OCI-LY3 (cell line): ENCODE results near the gene CCDC17.

Source experiments
- H2AFZ ChIP-seq: fragments of 200-600, 300-600 bp; shearing (Covaris generic); 2 replicates; pipeline ENCODE4 v1.6.0; 2014; ENCODE audit warnings: antibody characterized with exemption, low read depth, low read length
- H3K27ac ChIP-seq: fragments of 200-600, 300-600 bp; sonication (generic); 2 replicates; pipeline ENCODE4 v1.5.1; 2014; ENCODE audit warnings: mild to moderate bottlenecking, low read length, moderate library complexity, mixed read lengths
- H3K27me3 ChIP-seq: fragments of 200-600, 300-600 bp; sonication (generic); 2 replicates; pipeline ENCODE4 v1.6.1; 2014; ENCODE audit warnings: low read depth, low read length, mixed read lengths
- H3K36me3 ChIP-seq: fragments of 200-600, 300-600 bp; sonication (generic); replicated peaks from 2 replicates; pipeline ENCODE3; 2014; ENCODE audit warnings: low read depth, low read length, mixed read lengths
- H3K4me1 ChIP-seq: fragments of 300-600, 200-600 bp; sonication (generic); 2 replicates; pipeline ENCODE4 v1.6.1; 2014; ENCODE audit warnings: low read length, mixed read lengths
- H3K4me2 ChIP-seq: fragments of 200-600, 300-600 bp; sonication (generic); 2 replicates; pipeline ENCODE4 v1.6.1; 2014; ENCODE audit warnings: low read length, mixed read lengths
- H3K4me3 ChIP-seq: fragments of 300-600, 200-600 bp; sonication (generic); 2 replicates; pipeline ENCODE4 v1.5.1; 2014; ENCODE audit warnings: antibody characterized with exemption, mild to moderate bottlenecking, low read length, moderate library complexity
- H3K79me2 ChIP-seq: fragments of 300-600, 200-600 bp; shearing (Covaris generic); 2 replicates; pipeline ENCODE4 v1.6.1; 2014; ENCODE audit warnings: mild to moderate bottlenecking, low read length, mixed read lengths
- H3K9ac ChIP-seq: fragments of 300-600, 200-600 bp; shearing (Covaris generic); 2 replicates; pipeline ENCODE4 v1.6.0; 2014; ENCODE audit warnings: mild to moderate bottlenecking, low read length, moderate library complexity
- H3K9me3 ChIP-seq: fragments of 200-600, 300-600 bp; shearing (Covaris generic); 2 replicates; pipeline ENCODE4 v1.6.1; 2014; ENCODE audit warnings: low read length, mixed read lengths; ENCODE audit not compliant: insufficient read depth
- H4K20me1 ChIP-seq: fragments of 200-600, 300-600 bp; sonication (generic); 2 replicates; pipeline ENCODE4 v1.6.1; 2016; ENCODE audit warnings: low read length, mixed read lengths; ENCODE audit not compliant: insufficient read depth
- EZH2phosphoT487 ChIP-seq: fragments of 200-600 bp; shearing (Covaris generic); IDR thresholded peaks from 2 replicates; pipeline ENCODE4 v1.6.1; 2018; ENCODE audit warnings: antibody characterized with exemption, mixed run types, low read depth
- TF ChIP-seq, protein P1 (sequence below): fragments of 200-600, 300-600 bp; sonication (generic); IDR thresholded peaks from 2 replicates; pipeline ENCODE4 v1.5.1; 2014; ENCODE audit warnings: antibody characterized with exemption, low read length, low read depth

Gene CCDC17

DNA sequence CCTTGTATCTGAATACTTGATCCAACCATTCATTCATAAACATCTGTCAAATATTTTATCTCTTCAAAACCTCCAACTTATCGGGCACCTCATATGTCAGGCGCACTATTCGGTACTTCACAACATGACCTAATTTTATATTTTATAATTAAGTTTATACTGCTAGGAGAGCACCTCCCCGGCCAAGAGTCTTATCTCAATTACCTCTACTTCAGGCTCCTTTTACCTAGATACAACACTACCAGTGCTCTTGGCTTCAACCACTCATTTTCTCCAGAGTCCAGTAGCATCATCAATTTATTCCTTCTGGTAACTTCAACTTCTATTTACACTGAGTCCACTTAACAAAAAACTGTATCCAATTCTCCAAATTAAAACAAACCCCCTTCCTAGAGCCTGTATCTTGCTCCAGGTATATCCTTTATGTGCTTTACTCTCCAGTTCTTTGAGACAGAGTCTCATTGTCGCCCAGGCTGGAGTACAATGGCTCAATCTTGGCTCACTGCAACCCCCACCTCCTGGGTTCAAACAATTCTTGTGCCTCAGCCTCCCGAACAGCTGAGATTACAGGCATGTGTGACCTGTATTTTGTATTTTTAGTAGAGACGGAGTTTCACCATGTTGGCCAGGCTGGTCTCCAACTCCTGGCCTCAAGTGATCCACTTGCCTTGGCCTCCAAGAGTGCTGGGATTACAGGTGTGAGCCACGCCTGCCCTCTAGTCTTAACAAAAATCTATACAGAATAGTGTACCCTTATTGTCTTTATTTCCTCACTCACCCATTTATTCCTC, 43.7 kb upstream of the CCDC17 start:
- Histone ChIP-seq H3K36me3 (no peaks in the 10 kb centered on the region), H3K9me3 (no peaks in the 10 kb centered on the region), H3K27ac (no peak overlapping the region), H2AFZ (no peak overlapping the region), H3K27me3 (no peaks in the 10 kb centered on the region), H3K79me2 (peaks cover 97% of the 10 kb centered on the region), H4K20me1 (peaks cover 56% of the 10 kb centered on the region), H3K4me2 (no peak overlapping the region), H3K9ac (no peak overlapping the region), H3K4me3 (no peak overlapping the region), H3K4me1 (no peaks in the 10 kb centered on the region)
- TF ChIP-seq EZH2phosphoT487, result no peak
- TF ChIP-seq, protein P1, sequence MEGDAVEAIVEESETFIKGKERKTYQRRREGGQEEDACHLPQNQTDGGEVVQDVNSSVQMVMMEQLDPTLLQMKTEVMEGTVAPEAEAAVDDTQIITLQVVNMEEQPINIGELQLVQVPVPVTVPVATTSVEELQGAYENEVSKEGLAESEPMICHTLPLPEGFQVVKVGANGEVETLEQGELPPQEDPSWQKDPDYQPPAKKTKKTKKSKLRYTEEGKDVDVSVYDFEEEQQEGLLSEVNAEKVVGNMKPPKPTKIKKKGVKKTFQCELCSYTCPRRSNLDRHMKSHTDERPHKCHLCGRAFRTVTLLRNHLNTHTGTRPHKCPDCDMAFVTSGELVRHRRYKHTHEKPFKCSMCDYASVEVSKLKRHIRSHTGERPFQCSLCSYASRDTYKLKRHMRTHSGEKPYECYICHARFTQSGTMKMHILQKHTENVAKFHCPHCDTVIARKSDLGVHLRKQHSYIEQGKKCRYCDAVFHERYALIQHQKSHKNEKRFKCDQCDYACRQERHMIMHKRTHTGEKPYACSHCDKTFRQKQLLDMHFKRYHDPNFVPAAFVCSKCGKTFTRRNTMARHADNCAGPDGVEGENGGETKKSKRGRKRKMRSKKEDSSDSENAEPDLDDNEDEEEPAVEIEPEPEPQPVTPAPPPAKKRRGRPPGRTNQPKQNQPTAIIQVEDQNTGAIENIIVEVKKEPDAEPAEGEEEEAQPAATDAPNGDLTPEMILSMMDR, result no peak

GRCh38 chr1:45666836-45667235, 43.0 kb upstream of the CCDC17 start:
- TF ChIP-seq EZH2phosphoT487, result no peak
- TF ChIP-seq, protein P1, result no peak
- Histone ChIP-seq H3K4me3 (no peak overlapping the region), H2AFZ (no peak overlapping the region), H3K27ac (no peak overlapping the region), H3K9me3 (no peaks in the 10 kb centered on the region), H3K27me3 (no peaks in the 10 kb centered on the region), H3K4me1 (no peaks in the 10 kb centered on the region), H4K20me1 (peaks cover 57% of the 10 kb centered on the region), H3K4me2 (no peak overlapping the region), H3K36me3 (no peaks in the 10 kb centered on the region), H3K9ac (no peak overlapping the region), H3K79me2 (peaks cover 98% of the 10 kb centered on the region)

DNA sequence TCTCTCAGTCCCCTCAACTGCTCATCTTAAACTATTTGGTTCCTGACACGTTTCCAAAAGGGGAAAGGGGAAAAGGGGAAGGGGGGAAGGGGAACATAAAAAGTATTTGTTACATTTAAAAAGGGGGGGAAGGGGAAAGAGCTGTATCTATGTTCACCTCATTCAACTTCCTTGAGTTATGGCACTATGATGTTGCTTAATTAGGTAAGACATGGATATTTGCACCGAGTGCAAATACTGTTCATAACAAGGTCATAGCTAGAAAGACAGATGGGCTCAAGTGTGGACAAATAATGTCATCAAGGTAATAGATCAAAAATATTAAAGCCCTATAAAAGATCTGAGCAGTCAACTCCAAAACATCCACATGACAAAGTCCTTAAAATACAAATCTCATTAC, 36.5 kb upstream of the CCDC17 start:
- H4K20me1 ChIP-seq, result peaks cover 24% of the 10 kb centered on the region; the same call in 1 of the 2 replicates
- H3K9ac ChIP-seq, result no peak overlapping the region
- no peak overlapping the region for H2AFZ ChIP-seq
- H3K9me3 ChIP-seq, result no peaks in the 10 kb centered on the region
- no peak overlapping the region for H3K4me3 ChIP-seq
- TF ChIP-seq EZH2phosphoT487, result no peak
- TF ChIP-seq, protein P1, result no peak
- H3K27ac ChIP-seq, result no peak overlapping the region
- no peaks in the 10 kb centered on the region for H3K27me3 ChIP-seq
- H3K36me3 ChIP-seq, result peaks cover 23% of the 10 kb centered on the region
- H3K79me2 ChIP-seq, result peaks cover 43% of the 10 kb centered on the region
- H3K4me1 ChIP-seq, result no peaks in the 10 kb centered on the region
- H3K4me2 ChIP-seq, result no peak overlapping the region

DNA sequence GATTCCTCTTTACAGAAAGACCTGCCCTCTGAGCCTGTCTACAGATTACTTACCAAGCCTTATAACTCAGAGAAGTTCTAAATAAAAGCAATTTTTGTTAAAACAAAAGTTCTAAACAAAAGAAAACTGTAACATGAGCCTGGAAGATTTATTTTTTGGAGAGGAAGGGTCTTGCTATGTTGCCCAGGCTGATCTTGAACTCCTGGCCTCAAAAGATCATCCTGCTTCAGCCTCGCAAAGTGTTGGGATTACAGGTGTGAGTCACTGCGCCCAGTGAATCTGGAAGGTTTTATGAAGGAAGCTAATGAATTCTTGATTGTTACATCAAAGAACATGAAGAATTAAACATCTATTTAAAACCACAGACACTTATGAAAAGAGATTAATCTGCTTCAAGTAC, 35.4 kb upstream of the CCDC17 start:
- no peaks in the 10 kb centered on the region for H3K9me3 ChIP-seq
- H4K20me1 ChIP-seq, result peaks cover 24% of the 10 kb centered on the region; the same call in 1 of the 2 replicates
- peaks cover 33% of the 10 kb centered on the region for H3K36me3 ChIP-seq
- H3K4me1 ChIP-seq, result no peaks in the 10 kb centered on the region
- no peaks in the 10 kb centered on the region for H3K27me3 ChIP-seq
- no peak overlapping the region for H3K4me3 ChIP-seq
- H3K9ac ChIP-seq, result no peak overlapping the region
- no peak overlapping the region for H3K27ac ChIP-seq
- TF ChIP-seq, protein P1, result no peak
- TF ChIP-seq EZH2phosphoT487, result no peak
- peaks cover 31% of the 10 kb centered on the region for H3K79me2 ChIP-seq
- H3K4me2 ChIP-seq, result no peak overlapping the region
- no peak overlapping the region for H2AFZ ChIP-seq
